ENCODE data around the gene IL20.
A peak's percentile ranks its signal among the peaks of the same experiment; 100 is the strongest.

Gene IL20

DNA sequence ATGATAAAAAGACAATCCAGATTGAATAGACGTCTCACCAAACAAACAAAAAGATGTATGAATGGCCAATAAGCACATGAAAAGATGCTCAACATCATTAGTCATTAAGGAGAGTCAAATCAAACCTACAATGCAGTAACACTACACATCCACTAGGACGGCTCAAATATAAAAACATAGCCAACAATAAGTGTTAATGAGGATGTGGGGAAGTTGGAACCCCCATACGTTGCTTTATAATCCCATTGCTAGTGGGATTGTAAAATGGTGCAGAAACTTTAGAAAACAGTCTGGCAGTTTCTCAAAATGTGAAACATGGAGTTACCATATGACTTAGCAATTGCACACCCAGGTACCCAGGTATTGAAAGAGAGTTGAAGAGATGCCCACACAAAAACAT lies 17.1 kb downstream of the IL20 start:
- no peak for DNase-seq

DNA sequence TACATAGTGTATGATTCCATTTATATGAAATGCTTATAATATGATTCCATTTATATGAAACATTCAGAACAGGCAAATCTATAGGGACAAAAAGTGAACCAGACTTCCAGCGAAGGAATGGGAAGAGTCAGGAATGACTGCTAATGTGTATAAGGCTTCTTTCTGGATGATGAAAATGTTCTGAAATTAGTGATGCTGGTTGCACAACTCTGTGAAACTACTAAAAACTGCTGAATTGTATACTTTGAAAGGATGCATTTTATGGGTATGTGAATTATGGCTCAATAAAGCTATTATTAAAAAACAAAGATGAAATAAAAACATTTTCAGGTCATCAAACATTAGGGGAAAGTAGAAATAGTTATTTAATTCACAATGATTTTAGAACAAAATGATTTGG lies 17.7 kb downstream of the IL20 start:
- DNase-seq, result no peak

DNA sequence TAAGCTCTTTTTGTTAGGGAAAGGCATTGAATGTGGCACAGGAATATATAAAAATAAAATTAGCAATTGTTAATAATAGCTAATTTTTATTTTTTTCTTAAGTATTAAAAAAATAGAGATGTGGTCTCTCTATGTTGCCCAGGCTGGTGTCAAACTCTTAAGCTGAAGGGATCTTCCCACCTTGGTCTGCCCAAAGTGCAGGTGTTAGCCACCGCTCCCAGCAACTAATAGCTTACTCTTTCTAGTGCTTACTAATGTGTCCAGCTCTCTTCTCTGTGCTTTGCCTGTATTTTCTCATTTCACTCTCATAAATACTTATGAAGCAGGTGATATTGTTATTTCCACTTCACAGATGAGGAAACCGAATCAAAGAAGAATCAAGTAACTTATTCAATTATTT lies 18.5 kb downstream of the IL20 start:
- DNase-seq, result no peak

DNA sequence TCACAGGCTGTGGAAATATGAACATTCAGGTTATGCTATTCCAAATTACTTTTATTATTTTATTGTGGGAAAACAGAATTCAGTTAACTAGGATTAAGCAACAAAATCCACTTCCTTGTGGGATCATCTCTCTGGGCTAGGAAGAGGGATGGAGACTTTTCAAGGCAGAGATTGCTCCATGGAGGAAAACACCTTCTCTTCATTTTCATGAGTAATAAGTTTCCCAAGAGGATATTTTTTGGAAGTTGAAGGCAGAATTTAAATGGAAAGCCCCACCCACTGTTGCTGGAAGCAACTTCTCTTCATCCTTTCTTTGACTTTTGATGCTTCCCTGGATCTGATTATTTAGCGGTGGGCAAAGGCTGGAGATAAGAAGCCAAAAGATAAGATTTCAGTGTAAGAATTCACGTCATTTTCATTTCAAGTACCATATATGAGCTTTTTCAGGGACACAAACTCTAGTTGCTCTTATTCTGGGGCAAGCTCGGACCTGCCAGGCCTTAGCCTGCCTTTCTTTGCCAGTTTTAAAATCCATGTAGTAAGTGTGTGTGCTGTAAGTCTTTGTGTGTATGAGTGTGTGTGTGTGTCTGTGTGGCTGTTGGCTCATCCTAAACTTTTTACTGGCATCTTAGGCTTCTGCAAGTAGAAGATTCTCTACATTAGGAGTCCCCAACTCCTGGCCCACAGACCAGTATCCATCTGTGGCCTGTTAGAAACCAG lies 20.1 kb downstream of the IL20 start:
- no peak for DNase-seq

DNA sequence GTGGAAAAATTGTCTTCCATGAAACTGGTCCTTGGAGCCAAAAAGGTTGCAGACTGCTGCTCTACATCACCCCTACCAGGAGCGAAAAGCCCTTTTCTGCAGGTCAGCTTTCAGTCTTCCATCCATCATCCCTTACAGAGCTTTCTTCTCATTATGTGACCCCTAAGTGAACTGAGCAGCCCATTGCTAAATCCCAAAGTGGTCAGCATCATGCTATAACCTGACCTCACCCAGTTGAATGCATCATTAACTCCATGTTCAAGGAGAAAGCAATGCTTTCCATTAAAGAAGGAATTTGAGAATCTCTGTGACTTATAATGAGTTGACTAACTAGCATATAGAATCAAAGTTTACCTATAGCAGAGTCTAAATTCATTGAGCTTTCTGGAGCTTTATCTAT lies 21.4 kb downstream of the IL20 start:
- no peak for DNase-seq

DNA sequence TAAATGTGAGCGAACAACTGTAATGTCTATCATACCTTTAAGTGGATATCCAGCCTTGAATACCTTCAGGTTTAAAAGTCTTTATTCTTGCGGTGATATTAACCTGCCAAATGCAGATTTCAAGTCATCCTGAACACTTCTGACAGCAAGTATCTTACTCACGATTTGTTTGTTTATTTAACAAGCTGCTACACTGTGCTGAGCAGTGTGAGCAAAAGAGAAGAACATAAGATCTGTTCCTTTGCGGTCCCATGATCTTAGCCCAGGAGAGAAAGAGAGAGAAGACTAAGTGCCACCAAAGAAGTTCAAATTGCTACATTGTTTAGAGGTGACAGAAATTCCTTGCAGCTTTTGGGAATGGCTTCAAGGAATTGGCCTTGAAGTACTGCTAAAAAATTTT lies 22.3 kb downstream of the IL20 start:
- DNase-seq, result no peak

DNA sequence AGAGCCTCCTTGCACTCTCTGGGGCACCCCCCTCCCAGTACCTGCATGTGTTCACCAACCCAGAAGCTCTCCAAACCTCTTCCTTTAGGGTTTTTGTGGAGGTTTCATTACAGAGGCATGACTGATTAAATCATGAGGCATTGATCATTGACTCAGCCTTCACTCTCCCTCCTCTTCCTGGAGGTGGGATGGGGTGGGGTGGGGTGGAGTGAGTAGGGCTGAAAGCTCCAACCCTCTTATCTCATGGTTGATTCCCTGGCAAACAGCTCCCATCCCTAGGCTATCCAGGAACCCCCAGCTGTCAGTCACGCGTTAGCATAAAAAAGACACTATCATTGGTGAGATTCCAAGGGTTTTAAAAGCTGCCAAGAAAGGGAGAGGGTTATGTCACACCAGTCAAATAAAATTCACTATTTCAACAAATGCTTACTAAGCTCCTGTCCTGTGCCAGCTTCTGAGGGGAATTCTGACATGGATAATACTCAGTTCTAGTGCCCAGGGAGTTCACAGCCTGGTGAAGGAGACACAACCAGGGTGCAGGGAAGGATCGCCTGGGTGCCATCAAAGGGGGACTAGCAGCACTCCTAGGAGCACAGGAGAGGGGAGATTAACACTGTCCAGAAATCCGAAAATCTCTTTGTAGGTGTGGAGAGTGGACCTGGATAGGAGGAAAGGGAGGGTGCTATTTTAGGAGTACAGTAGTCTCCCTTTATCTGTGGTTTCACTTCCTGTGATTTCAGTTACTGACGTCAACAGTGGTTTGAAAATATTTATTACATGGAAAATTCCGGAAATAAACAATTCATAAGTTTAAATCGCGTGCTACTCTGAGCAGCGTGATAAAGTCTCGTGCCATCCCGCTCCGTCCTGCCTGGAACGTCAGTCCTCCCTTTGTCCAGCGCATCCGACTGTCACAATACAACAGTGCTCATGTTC lies 25.0 kb downstream of the IL20 start:
- no peak for DNase-seq

DNA sequence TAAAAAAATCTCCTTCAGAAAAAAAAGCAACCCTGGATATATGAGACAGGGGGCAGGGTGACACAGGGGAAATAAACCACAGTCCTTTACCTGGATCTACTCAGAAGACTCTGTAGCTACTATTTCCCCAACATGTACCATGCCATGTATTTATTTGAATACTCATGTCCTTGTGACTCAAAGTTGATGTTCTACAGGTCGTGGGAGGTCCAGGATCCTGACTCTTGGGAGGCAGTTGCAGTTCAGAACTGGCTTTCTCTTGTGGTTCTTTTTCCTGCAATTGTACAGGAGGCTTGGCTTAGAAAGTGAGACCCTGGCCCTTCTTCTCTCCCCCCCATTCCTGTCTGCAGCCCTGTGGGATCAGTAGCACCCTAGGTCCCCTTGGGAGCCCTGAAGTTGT lies 26.0 kb downstream of the IL20 start:
- no peak for DNase-seq

DNA sequence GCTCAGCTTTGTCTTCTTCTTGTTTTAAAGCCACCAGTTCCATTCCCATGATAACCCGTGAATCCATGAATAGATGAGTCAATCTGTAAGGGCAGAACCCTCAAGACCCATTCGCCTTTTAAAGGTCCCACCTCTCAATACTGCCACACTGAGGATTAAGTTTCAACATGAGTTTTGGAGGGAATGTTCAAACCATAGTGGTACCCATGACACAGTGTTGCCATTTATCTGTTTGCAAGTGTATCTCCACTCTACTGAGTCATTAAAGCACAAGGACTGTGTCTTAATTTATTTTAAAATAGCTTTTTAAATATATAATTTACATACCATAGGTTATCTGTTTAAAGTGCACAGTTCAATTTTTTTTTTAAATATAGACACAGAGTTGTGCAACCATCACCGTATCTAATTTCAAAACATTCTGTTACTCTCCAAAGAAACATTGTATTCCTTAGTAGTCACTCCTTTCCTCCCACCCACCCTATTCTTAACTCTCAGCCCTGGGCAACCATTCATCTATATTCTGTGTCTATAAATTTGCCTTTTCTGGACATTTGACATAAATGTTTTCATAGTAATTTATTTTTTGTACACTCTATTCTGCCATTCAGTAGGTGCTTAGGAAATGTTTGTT lies 27.0 kb downstream of the IL20 start:
- DNase-seq, result no peak

DNA sequence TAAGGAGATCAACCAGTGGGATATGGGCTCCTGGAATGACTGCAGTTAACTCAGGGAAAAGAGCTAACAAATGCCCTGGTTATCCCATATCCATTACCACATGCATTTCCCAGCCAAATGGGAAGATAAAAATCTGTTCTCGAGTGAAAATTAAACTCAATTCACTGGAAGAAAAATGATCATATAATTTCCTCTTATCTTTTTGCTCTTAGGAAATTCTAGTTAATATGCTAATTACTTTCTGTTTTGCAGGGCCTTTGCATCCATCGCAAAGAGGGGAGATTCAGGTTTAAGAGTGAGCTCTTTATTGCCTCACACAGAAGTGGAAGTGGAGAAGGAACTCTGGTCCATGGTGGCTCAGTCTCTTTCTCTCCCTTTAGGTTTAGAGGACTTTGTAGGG lies 28.0 kb downstream of the IL20 start:
- DNase-seq, result no peak

DNA sequence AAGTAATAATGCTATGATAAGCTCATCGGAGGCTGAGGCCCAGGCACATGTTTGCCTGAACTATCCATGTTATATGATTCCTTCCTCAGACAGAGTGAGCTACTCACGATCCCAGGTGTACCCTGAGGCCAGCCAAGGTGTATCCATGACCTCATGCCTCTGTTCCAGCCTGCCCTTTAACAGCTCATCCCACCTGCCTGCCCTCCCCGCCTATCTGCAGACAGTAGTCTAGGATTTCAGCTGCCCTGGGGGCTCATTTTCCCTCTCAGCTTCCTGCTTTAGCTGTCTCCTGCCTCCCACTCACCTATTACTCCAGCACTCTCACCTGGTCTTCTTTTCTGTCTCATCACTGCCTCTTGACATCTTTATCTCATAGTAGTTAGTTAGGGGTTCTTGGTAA lies 29.9 kb downstream of the IL20 start:
- DNase-seq, result peak; percentile 22

DNA sequence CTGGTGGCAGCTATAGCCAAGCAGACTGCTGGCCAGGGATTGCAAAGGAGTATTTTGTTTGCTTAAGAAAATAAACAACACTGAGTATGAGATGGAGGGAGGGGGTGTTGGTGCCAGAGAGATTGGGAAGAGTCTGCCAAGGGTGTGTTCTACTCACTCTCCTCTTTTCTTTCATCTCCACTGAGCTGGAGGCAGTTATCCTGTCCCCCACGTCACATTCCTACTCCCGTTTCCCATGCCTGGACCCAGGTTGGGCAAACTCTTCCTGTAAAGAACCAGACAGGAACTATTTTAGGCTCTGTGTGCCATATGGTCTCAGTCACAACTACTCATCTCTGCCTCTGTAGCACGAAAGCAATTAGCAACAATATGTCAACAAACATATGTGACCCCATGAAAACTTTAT lies 30.4 kb downstream of the IL20 start:
- peak; percentile 16 for DNase-seq

DNA sequence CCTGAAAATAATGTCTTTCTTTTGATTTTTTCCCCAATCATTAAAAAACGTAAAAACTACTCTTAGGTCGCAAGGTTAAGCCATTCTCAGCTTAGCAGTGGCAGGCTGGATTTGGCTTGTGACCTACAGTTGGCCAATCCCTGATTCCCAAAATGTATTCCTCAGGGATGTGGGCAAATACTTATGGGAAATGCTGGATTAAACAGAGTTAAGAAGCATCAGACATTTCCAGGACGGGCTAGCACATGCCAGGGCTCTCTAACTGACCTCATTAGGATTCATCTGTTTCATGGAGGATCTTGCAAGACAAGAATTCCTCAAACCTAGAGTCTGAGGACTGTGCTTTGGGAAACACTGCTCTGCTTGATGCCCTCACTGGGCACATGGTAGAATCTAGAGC lies 30.8 kb downstream of the IL20 start:
- no peak for DNase-seq

DNA sequence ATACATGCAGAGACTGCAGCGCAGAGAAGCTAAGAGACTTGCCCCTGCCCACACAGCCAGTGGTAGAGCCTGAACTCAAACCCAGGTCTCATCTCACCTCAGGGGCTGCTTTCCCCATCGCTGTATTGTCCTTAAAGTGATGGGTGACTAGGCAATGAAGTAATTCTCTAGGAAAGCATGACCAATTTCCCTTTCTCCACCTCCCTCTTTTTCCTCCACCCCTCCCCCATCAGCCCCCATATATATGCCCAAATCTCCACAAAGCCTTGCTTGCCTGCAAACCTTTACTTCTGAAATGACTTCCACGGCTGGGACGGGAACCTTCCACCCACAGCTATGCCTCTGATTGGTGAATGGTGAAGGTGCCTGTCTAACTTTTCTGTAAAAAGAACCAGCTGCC lies 31.8 kb downstream of the IL20 start, which contains the start of gene IL24:
Gene IL24 (plus strand): TSS at position 269 of the 400 bp plus-strand sequence. CDS start 390 bp downstream, outside the sequence.
- DNase-seq, result no peak

DNA sequence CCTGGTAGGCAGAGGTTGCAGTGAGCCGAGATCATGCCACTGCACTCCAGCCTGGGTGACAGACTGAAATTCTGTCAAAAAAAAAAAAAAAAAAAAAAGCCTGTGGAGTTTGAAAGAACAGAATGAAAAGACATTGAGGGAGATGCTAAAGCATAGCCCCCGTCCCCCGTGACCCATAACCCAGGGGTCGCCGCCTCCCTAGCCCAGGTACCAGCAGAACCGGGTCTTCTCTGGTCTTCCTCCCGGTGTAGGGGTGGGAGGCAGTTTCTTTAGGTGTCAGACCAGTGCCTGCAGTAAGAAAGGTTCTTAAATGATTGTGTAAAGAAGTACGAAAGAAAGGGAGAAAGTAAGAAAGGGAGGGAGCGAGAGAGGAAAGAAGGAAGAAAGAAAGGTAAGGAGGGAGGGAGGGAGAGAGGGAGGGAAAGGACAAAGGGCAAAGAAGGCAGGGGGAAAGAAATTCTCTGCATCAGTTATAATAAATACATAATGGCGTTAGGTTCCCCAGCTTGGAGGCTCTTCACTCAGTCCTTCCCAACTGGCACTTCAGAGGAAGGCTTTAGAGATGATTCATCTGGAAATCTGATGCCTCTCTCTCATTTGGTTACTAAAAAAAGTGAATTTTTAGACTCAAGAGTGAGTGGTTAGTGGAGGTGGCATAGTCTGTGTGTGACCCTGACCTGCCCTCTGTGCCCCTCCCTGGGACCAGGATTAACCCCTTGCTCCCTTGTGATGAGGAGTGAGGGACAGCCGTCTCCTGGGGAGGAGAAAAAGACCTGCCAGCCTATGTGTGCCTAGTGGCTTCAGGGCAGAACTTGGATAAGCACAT lies 32.9 kb downstream of the IL20 start:
- DNase-seq, result no peak

DNA sequence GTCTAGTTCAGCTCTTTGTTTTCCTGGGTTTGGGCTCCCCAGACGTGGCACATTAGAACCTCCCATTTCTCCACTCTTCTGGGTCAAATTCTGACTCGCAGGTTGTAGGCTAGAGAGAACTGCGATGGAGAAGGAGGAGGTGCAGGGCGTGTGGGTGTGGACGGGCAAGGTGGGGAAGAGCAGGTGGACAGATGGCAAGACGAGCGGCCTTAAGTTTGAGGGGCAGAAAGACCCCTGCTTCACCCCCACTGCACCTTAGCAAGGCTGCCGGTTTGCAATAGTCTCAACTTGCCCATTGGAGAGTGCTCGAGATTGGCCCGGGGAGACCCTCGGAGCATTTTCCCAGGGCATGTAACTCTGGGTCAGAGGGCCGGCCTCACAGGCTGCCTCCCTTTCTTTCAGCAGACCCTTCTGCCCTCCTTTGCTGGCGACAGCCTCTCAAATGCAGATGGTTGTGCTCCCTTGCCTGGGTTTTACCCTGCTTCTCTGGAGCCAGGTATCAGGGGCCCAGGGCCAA lies 33.5 kb downstream of the IL20 start:
- no peak for DNase-seq

DNA sequence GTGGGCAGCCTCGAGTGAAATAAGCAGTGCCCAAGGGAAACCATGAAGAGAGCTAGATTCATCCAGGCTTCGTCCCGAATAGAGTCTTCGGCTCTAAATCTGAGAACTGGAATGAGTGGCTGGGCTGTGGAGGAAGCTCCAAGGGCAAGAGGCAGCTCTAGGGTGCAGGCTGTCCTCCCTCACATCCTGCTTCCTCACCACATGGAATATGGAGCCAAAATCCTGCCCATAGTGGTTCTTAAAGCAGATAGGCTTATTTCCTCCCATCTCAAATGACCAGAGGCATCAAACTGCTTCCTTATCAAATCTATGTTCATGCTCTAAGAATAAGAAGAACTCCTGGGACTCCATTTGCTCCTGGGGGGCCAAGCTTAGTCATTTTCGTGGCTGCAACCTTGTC lies 34.3 kb downstream of the IL20 start:
- no peak for DNase-seq

DNA sequence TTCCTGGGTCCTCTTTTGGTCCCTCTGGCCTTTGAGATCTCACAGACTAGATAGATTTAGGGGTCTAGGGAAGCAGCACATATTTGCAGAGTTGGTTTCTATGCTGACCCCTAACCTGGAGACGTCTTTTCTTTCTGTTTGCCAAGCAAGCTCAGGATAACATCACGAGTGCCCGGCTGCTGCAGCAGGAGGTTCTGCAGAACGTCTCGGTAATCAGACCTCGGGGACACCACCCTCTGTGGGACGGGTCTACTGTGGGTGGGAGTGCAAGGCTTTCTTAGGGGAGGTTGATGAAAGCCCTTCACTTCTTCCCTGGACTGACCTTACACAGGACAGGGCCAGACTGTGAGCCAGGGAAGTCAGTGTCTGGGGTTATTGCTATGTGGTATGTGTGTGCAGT lies 34.7 kb downstream of the IL20 start:
- DNase-seq, result no peak

DNA sequence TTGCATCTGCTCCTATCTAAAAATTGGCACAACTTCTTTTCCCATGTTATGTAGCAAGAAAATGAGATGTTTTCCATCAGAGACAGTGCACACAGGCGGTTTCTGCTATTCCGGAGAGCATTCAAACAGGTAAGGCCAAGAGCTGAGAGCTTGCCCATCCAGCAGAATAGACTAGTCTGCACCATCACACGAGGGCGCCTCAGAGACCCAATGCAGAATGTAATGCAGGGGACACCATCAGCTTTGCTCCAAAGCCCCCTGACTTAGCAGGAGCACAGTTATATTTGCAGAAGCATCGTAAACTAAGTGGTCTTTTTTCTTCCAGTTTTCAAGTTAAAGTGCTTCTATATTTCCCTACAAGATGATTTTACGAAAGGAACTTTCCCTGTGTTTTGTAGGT lies 36.5 kb downstream of the IL20 start:
- DNase-seq, result no peak

DNA sequence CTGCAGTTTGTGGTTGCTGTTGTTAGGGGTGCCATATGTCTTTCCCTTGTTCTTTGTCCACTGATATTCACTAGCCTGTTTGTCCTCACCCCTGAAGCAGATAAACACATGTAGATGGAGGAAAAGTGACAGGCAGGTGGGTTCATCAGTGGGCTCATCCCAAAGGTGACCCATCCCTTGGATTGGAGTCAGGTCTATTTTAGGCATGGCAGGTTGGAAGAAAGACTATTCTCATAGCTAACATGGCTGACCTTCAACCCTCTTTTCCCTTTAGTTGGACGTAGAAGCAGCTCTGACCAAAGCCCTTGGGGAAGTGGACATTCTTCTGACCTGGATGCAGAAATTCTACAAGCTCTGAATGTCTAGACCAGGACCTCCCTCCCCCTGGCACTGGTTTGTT lies 37.3 kb downstream of the IL20 start:
- no peak for DNase-seq

DNA sequence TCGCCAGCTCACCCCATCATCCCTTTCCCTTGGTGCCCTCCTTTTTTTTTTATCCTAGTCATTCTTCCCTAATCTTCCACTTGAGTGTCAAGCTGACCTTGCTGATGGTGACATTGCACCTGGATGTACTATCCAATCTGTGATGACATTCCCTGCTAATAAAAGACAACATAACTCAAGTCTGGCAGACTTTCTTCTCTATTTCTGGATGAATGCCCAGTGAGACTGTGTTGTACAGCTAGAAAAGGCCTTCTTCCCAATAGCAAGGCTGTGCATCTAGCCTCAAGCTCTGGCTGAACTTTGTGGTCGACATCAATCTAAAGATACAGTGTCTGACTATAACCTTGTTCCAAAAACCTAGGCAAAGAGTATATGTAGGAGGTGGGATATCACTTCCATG lies 38.3 kb downstream of the IL20 start:
- no peak for DNase-seq

DNA sequence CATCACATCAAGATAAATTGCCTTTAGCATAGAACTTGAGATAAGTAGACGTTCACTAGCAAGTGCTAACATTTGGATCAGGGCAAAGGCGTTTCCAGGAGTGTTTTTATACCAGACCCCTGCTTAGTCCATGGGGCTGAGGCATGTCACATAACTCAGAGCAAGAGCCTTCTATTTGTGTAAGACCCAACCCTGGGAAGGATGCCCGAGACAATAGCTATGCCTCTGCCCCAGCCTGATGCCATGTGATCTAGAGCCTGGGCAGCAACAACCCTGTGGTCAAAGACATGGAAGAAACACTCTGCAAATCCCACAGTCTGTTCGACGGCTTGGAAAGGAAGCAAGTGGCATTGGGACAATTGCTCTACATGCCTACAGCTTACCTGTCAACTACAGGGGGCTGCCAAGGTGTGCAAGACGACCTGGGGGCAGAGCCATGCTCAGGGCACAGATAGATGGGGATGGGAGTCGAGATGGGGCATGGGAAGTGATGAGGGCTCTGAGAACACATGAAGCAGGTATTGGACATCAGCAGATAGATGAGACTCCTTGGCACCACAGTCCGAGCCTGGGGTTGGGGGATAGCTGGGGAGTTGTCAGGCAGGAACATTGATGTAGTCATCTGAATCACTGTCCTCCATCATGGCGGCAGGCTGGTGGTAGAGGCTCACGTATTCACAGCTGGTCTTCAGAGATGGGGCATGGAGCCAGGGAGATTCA lies 39.2 kb downstream of the IL20 start:
- no peak for DNase-seq
